Liver (tissue), 9 donors: Measurements from ENCODE around the gene IQSEC1. TPM values are rescaled to one million over a fixed set of nuclear protein-coding genes. Genes with fewer than 3 reads are reported as not detected.

Source experiments
- DNase-seq: peaks from one replicate; pipeline ENCODE4 v3.0.0-alpha.2; 2017; ENCODE audit warnings: low spot score
- H3K27ac ChIP-seq, 2 donors: one replicate each; pipeline ENCODE4 v1.7.0; 2013; ENCODE audit warnings: inconsistent platforms in 2 of 2, low read length in 2 of 2, control low read depth in 1 of 2, low read depth in 1 of 2, mild to moderate bottlenecking in 1 of 2
- H3K27me3 ChIP-seq, 4 donors: one replicate each; pipeline versions ENCODE4 v1.6.1 to v1.7.0; 2013; ENCODE audit warnings: low read length in 3 of 4, inconsistent platforms in 1 of 4, mild to moderate bottlenecking in 1 of 4, moderate library complexity in 1 of 4; ENCODE audit not compliant: control insufficient read depth in 4 of 4, insufficient read depth in 4 of 4
- H3K36me3 ChIP-seq, 4 donors: one replicate each; pipeline versions ENCODE4 v1.6.1 to v1.7.0; 2013; ENCODE audit warnings: low read length in 3 of 4, mild to moderate bottlenecking in 3 of 4, low read depth in 1 of 4, moderate library complexity in 1 of 4; ENCODE audit not compliant: control insufficient read depth in 4 of 4, insufficient read depth in 3 of 4
- H3K4me1 ChIP-seq, 4 donors: one replicate each; pipeline versions ENCODE4 v1.6.1 to v1.7.0; 2013; ENCODE audit warnings: low read length in 3 of 4, mild to moderate bottlenecking in 3 of 4, moderate library complexity in 1 of 4; ENCODE audit not compliant: control insufficient read depth in 4 of 4, insufficient read depth in 4 of 4
- H3K4me3 ChIP-seq, 3 donors: one replicate each; pipeline versions ENCODE4 v1.6.1 to v1.7.0; 2013; ENCODE audit warnings: low read length in 3 of 3, control low read depth in 1 of 3, low read depth in 1 of 3, mild to moderate bottlenecking in 1 of 3
- H3K9ac ChIP-seq, 2 donors: one replicate each; pipeline ENCODE4 v1.7.0; 2013; ENCODE audit warnings: low read length in 2 of 2, mild to moderate bottlenecking in 2 of 2, moderate library complexity in 2 of 2, control low read depth in 1 of 2, low read depth in 1 of 2
- H3K9me3 ChIP-seq, 4 donors: one replicate each; pipeline versions ENCODE4 v1.6.1 to v1.7.0; 2013; ENCODE audit warnings: low read length in 3 of 4; ENCODE audit not compliant: control insufficient read depth in 4 of 4
- EGR1 ChIP-seq, 2 donors: IDR thresholded peaks; 2 replicates each; pipeline ENCODE4 v1.6.1; 2016 to 2018; ENCODE audit warnings: antibody characterized with exemption in 2 of 2, low read depth in 2 of 2
- FOXA1 ChIP-seq: IDR thresholded peaks from 2 replicates; pipeline ENCODE4 v1.6.1; 2016; ENCODE audit warnings: antibody characterized with exemption
- FOXA2 ChIP-seq: IDR thresholded peaks from 2 replicates; pipeline ENCODE4 v1.6.1; 2016; ENCODE audit warnings: antibody characterized with exemption
- GABPA ChIP-seq, 2 donors: IDR thresholded peaks in 1 of 2; conservative IDR thresholded peaks in 1 of 2; 2 replicates each; pipeline ENCODE4 v1.6.1; 2016; ENCODE audit warnings: antibody characterized with exemption in 2 of 2, mild to moderate bottlenecking in 1 of 2, moderate library complexity in 1 of 2
- HNF4A ChIP-seq, 2 donors: conservative IDR thresholded peaks; 2 replicates each; pipeline ENCODE4 v1.6.1; 2016; ENCODE audit warnings: antibody characterized with exemption in 2 of 2, mild to moderate bottlenecking in 2 of 2
- JUND ChIP-seq, 2 donors: IDR thresholded peaks; 2 replicates each; pipeline ENCODE4 v1.6.1; 2016; ENCODE audit warnings: antibody characterized with exemption in 2 of 2
- MAX ChIP-seq: IDR thresholded peaks from 2 replicates; pipeline ENCODE4 v1.6.1; 2016; ENCODE audit warnings: antibody characterized with exemption
- NR2F2 ChIP-seq: IDR thresholded peaks from 2 replicates; pipeline ENCODE4 v1.6.1; 2016; ENCODE audit warnings: antibody characterized with exemption
- RAD21 ChIP-seq, 2 donors: IDR thresholded peaks; 2 replicates each; pipeline ENCODE4 v1.6.1; 2016; ENCODE audit warnings: antibody characterized with exemption in 2 of 2, mild to moderate bottlenecking in 2 of 2
- REST ChIP-seq: IDR thresholded peaks from 2 replicates; pipeline ENCODE4 v1.6.1; 2016; ENCODE audit warnings: antibody characterized with exemption, mild to moderate bottlenecking
- RXRA ChIP-seq, 2 donors: IDR thresholded peaks; 2 replicates each; pipeline ENCODE4 v1.6.1; 2017 to 2018; ENCODE audit warnings: antibody characterized with exemption in 2 of 2, mild to moderate bottlenecking in 1 of 2
- SP1 ChIP-seq: IDR thresholded peaks from 2 replicates; pipeline ENCODE4 v1.6.1; 2018; ENCODE audit warnings: antibody characterized with exemption, mild to moderate bottlenecking
- TAF1 ChIP-seq: conservative IDR thresholded peaks from 2 replicates; pipeline ENCODE4 v1.6.1; 2016; ENCODE audit warnings: antibody characterized with exemption, mild to moderate bottlenecking
- ZBTB33 ChIP-seq: IDR thresholded peaks from 2 replicates; pipeline ENCODE4 v1.6.1; 2016; ENCODE audit warnings: antibody characterized with exemption
- WGBS: extraction: QIAGEN DNeasy Blood & Tissue Kit; methylation state at CpG from one replicate; pipeline ENCODE4 v1.1.7; 2013; 5-methylcytosine and 5-hydroxymethylcytosine counted together
- polyA plus RNA-seq, 2 donors: library from polyadenylated mRNA; stranded (reverse) in 1 of 2; unstranded in 1 of 2; fragments of 200-250 nt in 1 of 2; fragments of >200 nt in 1 of 2; fragmentation: Nextera tagmentation in 1 of 2; extraction: Ambion mirVana in 1 of 2; gene quantifications; one replicate each; pipeline versions ENCODE4 v1.2.1 to v1.2.3, GENCODE V29; 2013 to 2015
- total RNA-seq, 2 donors: library from RNA; depleted of rRNA; stranded (reverse); fragments of >200 nt; gene quantifications; one replicate each; pipeline ENCODE4 v1.2.3, GENCODE V29; 2014
- TF ChIP-seq, protein P1 (sequence below): IDR thresholded peaks from 2 replicates; pipeline ENCODE4 v1.6.1; 2016; ENCODE audit warnings: antibody characterized with exemption
- TF ChIP-seq, protein P2 (sequence below): fragments of 150-350 bp; IDR thresholded peaks from 2 replicates; pipeline ENCODE4 v1.5.1; 2017; ENCODE audit warnings: improper control_type of control experiment, low read depth, low read length; ENCODE audit not compliant: missing input control
- donor health status: healthy.
- donor health status: healthy.
- donor health status: healthy.
- donor health status: healthy.
- donor health status: healthy.

Gene IQSEC1
- total and polyA plus RNA-seq, 4 donors = 12.7 to 56.0 (median 36.2) TPM

- TF ChIP-seq FOXA1 (no peak), MAX (no peak)
Observed at GRCh38 chr3:12998648-12999047, 74.6 kb downstream of the IQSEC1 start (continued).

GRCh38 chr3:12997387-12997786 lies 75.8 kb downstream of the IQSEC1 start:
- Histone ChIP-seq H3K4me3 (no peak overlapping the region), H3K9ac (no peak overlapping the region), H3K27me3 (no peaks in the 10 kb centered on the region), H3K27ac (no peak overlapping the region), H3K36me3 (peaks cover 0 to 2% (median 0%) of the 10 kb centered on the region in 4 donors), H3K4me1 (peaks cover 0 to 23% (median 15%) of the 10 kb centered on the region in 4 donors), H3K9me3 (no peaks in the 10 kb centered on the region)
- no peak for TF ChIP-seq EGR1 (IDR thresholded peaks at IDR 0.05; ENCODE audit: low read depth in 2 of 2)
- TF ChIP-seq RXRA (IDR thresholded peaks at IDR 0.05) = no peak
- TF ChIP-seq SP1 = no peak
- TF ChIP-seq NR2F2 = no peak
- TF ChIP-seq REST = no peak
- TF ChIP-seq FOXA2 = no peak
- TF ChIP-seq, protein P1, sequence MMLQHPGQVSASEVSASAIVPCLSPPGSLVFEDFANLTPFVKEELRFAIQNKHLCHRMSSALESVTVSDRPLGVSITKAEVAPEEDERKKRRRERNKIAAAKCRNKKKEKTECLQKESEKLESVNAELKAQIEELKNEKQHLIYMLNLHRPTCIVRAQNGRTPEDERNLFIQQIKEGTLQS = no peak
- TF ChIP-seq FOXA1 = no peak
- TF ChIP-seq RAD21 (IDR thresholded peaks at IDR 0.05) = no peak
- no peak for TF ChIP-seq MAX
- TF ChIP-seq HNF4A (conservative IDR thresholded peaks at IDR 0.05) = no peak
- TF ChIP-seq ZBTB33 = no peak
- no peak for TF ChIP-seq TAF1
- TF ChIP-seq GABPA (IDR thresholded peaks at IDR 0.05 in 1 of 2, conservative IDR thresholded peaks at IDR 0.05 in 1 of 2) = no peak
- no peak for TF ChIP-seq JUND (IDR thresholded peaks at IDR 0.05)
- DNase-seq = no peak

- no peak overlapping the region for H3K27ac ChIP-seq
- TF ChIP-seq FOXA1 (no peak), SP1 (no peak), GABPA (IDR thresholded peaks at IDR 0.05 in 1 of 2, conservative IDR thresholded peaks at IDR 0.05 in 1 of 2) (no peak), JUND (IDR thresholded peaks at IDR 0.05) (no peak), EGR1 (IDR thresholded peaks at IDR 0.05; ENCODE audit: low read depth in 2 of 2) (no peak), HNF4A (conservative IDR thresholded peaks at IDR 0.05) (no peak), TAF1 (no peak), ZBTB33 (no peak)
- TF ChIP-seq, protein P2, sequence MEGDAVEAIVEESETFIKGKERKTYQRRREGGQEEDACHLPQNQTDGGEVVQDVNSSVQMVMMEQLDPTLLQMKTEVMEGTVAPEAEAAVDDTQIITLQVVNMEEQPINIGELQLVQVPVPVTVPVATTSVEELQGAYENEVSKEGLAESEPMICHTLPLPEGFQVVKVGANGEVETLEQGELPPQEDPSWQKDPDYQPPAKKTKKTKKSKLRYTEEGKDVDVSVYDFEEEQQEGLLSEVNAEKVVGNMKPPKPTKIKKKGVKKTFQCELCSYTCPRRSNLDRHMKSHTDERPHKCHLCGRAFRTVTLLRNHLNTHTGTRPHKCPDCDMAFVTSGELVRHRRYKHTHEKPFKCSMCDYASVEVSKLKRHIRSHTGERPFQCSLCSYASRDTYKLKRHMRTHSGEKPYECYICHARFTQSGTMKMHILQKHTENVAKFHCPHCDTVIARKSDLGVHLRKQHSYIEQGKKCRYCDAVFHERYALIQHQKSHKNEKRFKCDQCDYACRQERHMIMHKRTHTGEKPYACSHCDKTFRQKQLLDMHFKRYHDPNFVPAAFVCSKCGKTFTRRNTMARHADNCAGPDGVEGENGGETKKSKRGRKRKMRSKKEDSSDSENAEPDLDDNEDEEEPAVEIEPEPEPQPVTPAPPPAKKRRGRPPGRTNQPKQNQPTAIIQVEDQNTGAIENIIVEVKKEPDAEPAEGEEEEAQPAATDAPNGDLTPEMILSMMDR = no peak
Observed at GRCh38 chr3:12996181-12996506, 77.1 kb downstream of the IQSEC1 start.

More at GRCh38 chr3:12996181-12996506, 77.1 kb downstream of the IQSEC1 start:
- Histone ChIP-seq H3K4me1 (peaks cover 0 to 23% (median 15%) of the 10 kb centered on the region in 4 donors), H3K9ac (no peak overlapping the region), H3K27me3 (no peaks in the 10 kb centered on the region), H3K4me3 (no peak overlapping the region), H3K36me3 (peaks cover 0 to 2% (median 0%) of the 10 kb centered on the region in 4 donors), H3K9me3 (no peaks in the 10 kb centered on the region)
- WGBS = 70% methylated on average over 2 of the region's 2 CpGs
- no peak for DNase-seq
